GM21576 (cell line): ENCODE data around the gene DPF3.

Experiments
- ATAC-seq: cut with Tn5 transposase; IDR thresholded peaks from one replicate; pipeline ENCODE4 v1.9.1; 2021; ENCODE audit warnings: mild to moderate bottlenecking, moderate library complexity; ENCODE audit not compliant: unreplicated experiment

The DPF3 gene

GRCh38 chr14:72845196-72845595 lies 48.7 kb downstream of the DPF3 start:
- no peak for ATAC-seq

GRCh38 chr14:72844524-72844923 lies 49.4 kb downstream of the DPF3 start:
- ATAC-seq = no peak

- ATAC-seq = no peak
Measured at GRCh38 chr14:72839753-72840607, 53.9 kb downstream of the DPF3 start.

GRCh38 chr14:72839351-72839750 lies 54.5 kb downstream of the DPF3 start:
- ATAC-seq = no peak

- no peak for ATAC-seq
Measured at GRCh38 chr14:72836085-72836484, 57.8 kb downstream of the DPF3 start.

GRCh38 chr14:72833174-72833573 lies 60.7 kb downstream of the DPF3 start:
- ATAC-seq = no peak

GRCh38 chr14:72830786-72831594 lies 62.9 kb downstream of the DPF3 start:
- no peak for ATAC-seq

- no peak for ATAC-seq
Measured at GRCh38 chr14:72830356-72830755, 63.5 kb downstream of the DPF3 start.

- ATAC-seq = no peak
Measured at GRCh38 chr14:72828604-72829003, 65.3 kb downstream of the DPF3 start.

GRCh38 chr14:72826039-72826438 lies 67.9 kb downstream of the DPF3 start:
- no peak for ATAC-seq

- no peak for ATAC-seq
Measured at GRCh38 chr14:72825486-72825885, 68.4 kb downstream of the DPF3 start.

- ATAC-seq = no peak
Measured at GRCh38 chr14:72824051-72824450, 69.8 kb downstream of the DPF3 start.

- no peak for ATAC-seq
Measured at GRCh38 chr14:72822946-72823611, 70.8 kb downstream of the DPF3 start.

- ATAC-seq = no peak
Measured at GRCh38 chr14:72818998-72819397, 74.9 kb downstream of the DPF3 start.

- ATAC-seq = no peak
Measured at GRCh38 chr14:72816287-72816686, 77.6 kb downstream of the DPF3 start.

- no peak for ATAC-seq
Measured at GRCh38 chr14:72815430-72815829, 78.5 kb downstream of the DPF3 start.

- ATAC-seq = no peak
Measured at GRCh38 chr14:72812292-72812851, 81.5 kb downstream of the DPF3 start.

GRCh38 chr14:72810201-72810600 lies 83.7 kb downstream of the DPF3 start:
- ATAC-seq = no peak

GRCh38 chr14:72809063-72809462 lies 84.8 kb downstream of the DPF3 start:
- ATAC-seq = no peak

GRCh38 chr14:72808564-72808963 lies 85.3 kb downstream of the DPF3 start:
- ATAC-seq = no peak

- ATAC-seq = no peak
Measured at GRCh38 chr14:72802588-72802946, 91.3 kb downstream of the DPF3 start.
